ENCODE results near the gene MMGT1.

DNA sequence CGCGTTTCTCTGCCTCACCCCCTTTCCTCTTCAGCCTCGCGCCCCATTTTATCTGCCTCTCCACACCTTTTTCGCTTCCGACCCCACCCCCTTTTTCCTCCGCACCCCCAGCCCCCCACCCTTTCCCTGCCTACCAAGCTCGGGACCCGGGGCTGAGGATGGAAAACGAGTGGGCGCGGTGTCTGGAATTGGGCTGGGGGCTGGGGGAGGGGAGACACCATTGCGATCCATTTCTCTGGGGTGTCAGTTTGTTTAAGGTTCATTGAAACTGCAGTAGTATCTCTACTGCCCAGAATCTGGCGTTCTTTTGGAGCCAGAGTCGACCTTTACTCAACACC, 12.2 kb upstream of the MMGT1 start:
- TF ChIP-seq, protein P1, sequence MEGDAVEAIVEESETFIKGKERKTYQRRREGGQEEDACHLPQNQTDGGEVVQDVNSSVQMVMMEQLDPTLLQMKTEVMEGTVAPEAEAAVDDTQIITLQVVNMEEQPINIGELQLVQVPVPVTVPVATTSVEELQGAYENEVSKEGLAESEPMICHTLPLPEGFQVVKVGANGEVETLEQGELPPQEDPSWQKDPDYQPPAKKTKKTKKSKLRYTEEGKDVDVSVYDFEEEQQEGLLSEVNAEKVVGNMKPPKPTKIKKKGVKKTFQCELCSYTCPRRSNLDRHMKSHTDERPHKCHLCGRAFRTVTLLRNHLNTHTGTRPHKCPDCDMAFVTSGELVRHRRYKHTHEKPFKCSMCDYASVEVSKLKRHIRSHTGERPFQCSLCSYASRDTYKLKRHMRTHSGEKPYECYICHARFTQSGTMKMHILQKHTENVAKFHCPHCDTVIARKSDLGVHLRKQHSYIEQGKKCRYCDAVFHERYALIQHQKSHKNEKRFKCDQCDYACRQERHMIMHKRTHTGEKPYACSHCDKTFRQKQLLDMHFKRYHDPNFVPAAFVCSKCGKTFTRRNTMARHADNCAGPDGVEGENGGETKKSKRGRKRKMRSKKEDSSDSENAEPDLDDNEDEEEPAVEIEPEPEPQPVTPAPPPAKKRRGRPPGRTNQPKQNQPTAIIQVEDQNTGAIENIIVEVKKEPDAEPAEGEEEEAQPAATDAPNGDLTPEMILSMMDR (conservative IDR thresholded peaks at IDR 0.05; ENCODE audit: low read length): no peak
- TF ChIP-seq EZH2phosphoT487 (IDR thresholded peaks at IDR 0.05; ENCODE audit: borderline replicate concordance, low read depth, low read length): no peak
